C4-2B (cell line): ENCODE results near the gene PRSS38.

Experiments
- H3K27ac ChIP-seq: fragments of 450-650 bp; 2 replicates; pipeline ENCODE4 v1.5.1; 2017
- CTCF ChIP-seq: fragments of 450-650 bp; conservative IDR thresholded peaks from 2 replicates; pipeline ENCODE4 v1.5.1; 2017; ENCODE audit warnings: mild to moderate bottlenecking
- ZFX ChIP-seq: fragments of 450-650 bp; IDR thresholded peaks from 2 replicates; pipeline ENCODE4 v1.6.1; 2017

PRSS38 gene

GRCh38 chr1:227893949-227894721 is 78.7 kb downstream of the PRSS38 start:
- TF ChIP-seq CTCF (no peak), ZFX (no peak)
- H3K27ac ChIP-seq, result no peak overlapping the region

- no peak overlapping the region for H3K27ac ChIP-seq
- no peak for TF ChIP-seq CTCF
- TF ChIP-seq ZFX, result no peak
These were observed 79.5 kb downstream of the PRSS38 start for GRCh38 chr1:227894831-227895451.
